ENCODE data around the gene LRRC45. TPM values are rescaled to one million over a fixed set of nuclear protein-coding genes. Genes with fewer than 3 reads are reported as not detected.

Gene LRRC45
- total RNA-seq = 15.0 TPM

DNA sequence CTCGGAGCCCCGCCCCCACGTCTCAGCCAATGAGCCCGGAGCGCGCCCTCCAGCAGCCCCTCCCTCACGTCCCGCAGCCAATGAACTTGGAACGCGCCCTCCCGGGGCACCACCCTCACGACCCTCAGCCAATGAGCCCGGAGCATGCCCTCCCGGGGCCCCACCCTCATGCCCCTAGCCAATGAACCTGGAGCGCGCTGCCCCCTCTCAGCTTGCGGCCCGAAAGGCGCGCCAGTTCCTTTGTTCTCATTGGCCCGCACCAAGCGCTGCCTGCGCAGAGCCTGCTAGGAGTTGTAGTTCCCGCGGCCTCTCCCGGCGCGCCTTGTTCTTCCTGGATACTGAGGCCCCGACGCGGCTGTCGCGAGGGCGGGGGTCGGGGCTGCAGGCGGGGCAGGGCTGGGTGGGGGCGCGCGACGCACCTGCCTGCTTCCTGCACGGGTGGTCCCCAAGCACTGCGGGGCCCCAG, at the start of gene LRRC45:
Gene LRRC45 (plus strand): TSS at position 325 of the 466 bp plus-strand sequence. CDS start 339 bp downstream, outside the sequence.

DNA sequence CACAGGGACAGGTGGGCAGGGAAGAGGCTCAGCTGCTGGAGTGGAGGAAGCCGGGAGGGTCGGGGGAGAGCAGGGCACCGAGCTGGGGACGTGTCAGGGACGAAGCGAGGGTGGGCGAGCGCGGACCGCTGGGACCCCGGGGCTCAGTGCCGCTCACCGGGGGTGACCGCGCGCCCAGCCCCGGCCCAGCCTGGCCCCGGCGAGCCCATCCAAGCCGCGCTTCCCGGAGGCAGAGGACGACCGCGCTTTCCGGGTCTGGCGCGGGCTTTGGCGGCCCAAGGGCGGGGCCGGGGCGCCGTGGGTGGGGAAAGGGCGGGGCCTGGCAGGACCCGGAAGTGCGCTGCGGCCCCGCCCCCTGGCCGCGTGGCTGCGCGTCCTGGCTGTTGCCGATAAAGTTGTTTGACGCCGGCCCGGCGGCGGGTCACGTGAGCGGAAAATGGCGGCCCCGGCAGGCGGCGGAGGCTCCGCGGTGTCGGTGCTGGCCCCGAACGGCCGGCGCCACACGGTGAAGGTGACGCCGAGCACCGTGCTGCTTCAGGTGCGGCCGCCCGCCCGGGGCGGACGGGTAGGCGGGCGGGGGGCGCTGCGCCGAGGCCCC, 45.8 kb upstream of the LRRC45 start, which contains the start of gene ASPSCR1:
Gene ASPSCR1 (plus strand): TSS at position 419 of the 598 bp plus-strand sequence. CDS start 18 bp downstream, at position 437.

GRCh38 chr17:82022310-82022980, 660 bp upstream of the LRRC45 start, which contains the start of gene CENPX:
TSS of gene CENPX (minus strand) at chr17:82022878. CDS start at chr17:82022861, 17 bp downstream.

DNA sequence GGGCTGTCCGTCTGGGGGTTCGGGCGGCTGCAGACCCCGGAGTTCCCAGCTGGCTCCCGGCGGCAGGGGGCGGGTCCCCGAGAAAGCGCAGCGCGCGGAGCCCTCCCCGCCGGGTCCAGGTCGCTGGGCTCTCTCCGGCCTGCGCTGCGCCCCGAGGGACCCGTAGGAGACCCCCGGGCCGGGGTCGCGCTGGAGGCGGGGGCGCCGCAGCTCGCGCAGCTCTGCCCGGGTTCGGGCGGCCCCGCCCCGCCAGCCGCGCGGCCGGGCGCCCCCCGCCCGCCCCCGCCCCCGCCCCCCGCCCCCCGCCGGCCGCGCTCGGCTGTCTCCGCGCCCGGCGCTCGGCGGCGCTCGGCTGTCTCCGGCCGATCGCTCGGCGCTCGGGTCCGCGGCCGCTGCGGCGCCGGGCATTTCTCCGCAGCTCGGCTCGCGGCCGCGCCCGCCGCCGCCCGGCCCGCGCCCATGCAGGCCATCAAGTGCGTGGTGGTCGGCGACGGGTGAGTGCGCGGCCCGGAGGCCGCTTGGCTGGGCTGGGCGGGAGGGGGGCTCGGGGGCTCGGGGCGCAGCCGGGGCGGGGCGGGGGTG, 8.3 kb downstream of the LRRC45 start, which contains the start of gene RAC3:
Gene RAC3 (plus strand): TSS at position 376 of the 582 bp plus-strand sequence. CDS start 84 bp downstream, at position 460.

GRCh38 chr17:82037092-82037888, 14.2 kb downstream of the LRRC45 start, which contains the start of gene DCXR:
TSS of gene DCXR (minus strand) at chr17:82037697. CDS start at chr17:82037682, 15 bp downstream.

DNA sequence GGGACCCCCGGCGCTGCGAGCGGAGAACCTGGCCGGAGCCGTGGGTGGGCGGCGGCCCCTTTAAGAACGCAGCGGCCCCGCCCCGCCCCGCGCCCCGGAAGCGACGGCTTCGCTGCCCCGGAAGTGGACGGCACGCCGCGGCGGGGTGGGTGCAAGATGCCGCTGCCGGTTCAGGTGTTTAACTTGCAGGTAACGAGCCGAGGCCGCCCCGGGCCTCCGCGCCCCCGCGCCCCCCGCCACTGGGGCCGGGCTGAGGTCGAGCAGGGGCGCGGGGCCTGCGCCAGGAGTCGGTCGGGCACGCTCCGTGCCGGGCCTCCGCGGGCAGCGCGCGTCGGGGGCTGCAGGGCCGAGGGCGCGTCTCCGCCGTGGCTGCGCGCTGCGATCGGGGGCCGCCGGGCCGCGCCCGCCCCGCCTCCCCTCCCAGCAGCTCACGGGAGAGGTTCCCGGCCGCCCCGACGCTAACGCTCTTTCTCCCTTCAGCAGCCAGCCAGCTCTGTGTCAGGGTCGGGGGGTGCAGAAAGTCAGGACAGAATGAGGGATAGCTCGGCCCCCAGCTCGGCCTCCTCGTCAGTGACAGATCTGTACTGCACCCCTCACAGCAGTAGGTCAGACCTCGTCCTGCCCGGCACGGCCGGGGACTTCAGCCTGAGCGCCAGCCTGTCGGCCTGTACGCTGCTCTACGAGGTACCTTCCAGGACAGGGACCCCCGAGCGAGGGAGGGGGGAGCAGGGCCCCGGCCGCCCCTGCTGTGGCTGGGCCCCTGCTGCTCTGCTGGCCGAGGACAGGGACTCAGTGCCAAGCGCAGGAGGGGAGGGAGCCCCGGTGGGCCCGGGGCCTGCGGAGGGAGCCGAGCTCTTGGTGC, 28.9 kb downstream of the LRRC45 start, which contains the start of the genes GPS1 and RFNG:
Gene GPS1 (plus strand): TSS at position 123 of the 862 bp plus-strand sequence. CDS start 34 bp downstream, at position 157.
Gene RFNG (minus strand): TSS at position 36 of the 862 bp plus-strand sequence. CDS start 45 bp downstream, outside the sequence.

DNA sequence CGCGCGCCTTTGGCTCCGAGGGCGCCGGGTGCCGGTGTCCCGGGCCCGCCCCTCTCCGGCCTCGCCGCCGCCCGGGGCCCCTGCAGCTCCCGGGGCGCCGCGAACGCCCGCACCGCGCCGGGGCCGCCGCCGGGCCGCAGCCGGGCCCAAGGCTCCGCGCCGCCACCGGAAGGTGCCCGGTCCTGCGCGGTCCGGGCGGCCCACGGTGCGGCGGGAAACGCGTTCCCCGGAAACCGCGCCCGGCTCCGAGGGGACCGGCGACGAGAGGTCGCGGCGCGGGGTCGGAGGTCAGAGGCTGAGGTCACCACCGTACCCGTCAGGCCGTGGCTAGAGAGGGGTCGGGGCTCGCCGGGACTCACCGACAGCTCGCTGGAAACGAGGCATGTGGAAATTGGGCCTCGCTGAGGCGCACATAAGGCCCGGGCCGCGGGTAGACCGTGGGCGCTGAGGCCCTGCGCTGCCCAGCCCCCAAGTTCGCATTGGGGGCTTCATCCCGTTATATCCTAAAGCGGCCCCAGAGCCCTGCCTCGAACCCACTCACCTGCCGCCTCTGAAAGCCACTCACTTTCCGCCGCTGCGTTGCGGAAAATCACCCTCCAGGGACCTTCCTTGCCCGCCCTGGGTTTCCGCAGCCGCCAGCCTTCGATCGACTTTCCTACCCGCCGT, 42.7 kb downstream of the LRRC45 start, which contains the start of gene DUS1L:
Gene DUS1L (minus strand): TSS at position 167 of the 666 bp plus-strand sequence. CDS start 745 bp downstream, outside the sequence.

Other genes with a start within 250 kb of the LRRC45 start
- gene GCGR, start 219.2 kb upstream of the LRRC45 start, total RNA-seq = 0.27 TPM
- 76.1 TPM for gene MCRIP1, start 190.0 kb upstream of the LRRC45 start, total RNA-seq
- not detected for gene PPP1R27, start 188.3 kb upstream of the LRRC45 start, total RNA-seq
- gene P4HB, start 162.8 kb upstream of the LRRC45 start, total RNA-seq = 232 TPM
- 54.5 TPM for gene ARHGDIA, start 152.0 kb upstream of the LRRC45 start, total RNA-seq
- 77.1 TPM for gene ALYREF, start 131.7 kb upstream of the LRRC45 start, total RNA-seq
- gene ANAPC11, start 131.6 kb upstream of the LRRC45 start, total RNA-seq = 86.6 TPM
- 4.9 TPM for gene NPB, start 121.1 kb upstream of the LRRC45 start, total RNA-seq
- 16.2 TPM for gene PCYT2, start 111.9 kb upstream of the LRRC45 start, total RNA-seq
- 13.4 TPM for gene SIRT7, start 105.1 kb upstream of the LRRC45 start, total RNA-seq
- gene MAFG, start 95.6 kb upstream of the LRRC45 start, total RNA-seq = 17.0 TPM
- gene PYCR1, start 86.0 kb upstream of the LRRC45 start, total RNA-seq = 54.3 TPM
- 3.1 TPM for gene MYADML2, start 76.1 kb upstream of the LRRC45 start, total RNA-seq
- gene NOTUM, start 62.1 kb upstream of the LRRC45 start, total RNA-seq = 2.0 TPM
- 29.6 TPM for gene ASPSCR1, start 45.7 kb upstream of the LRRC45 start, total RNA-seq
- gene CENPX, start 427 bp upstream of the LRRC45 start, total RNA-seq = 20.3 TPM
- gene RAC3, start 8.4 kb downstream of the LRRC45 start, total RNA-seq = 17.8 TPM
- 39.0 TPM for gene DCXR, start 14.4 kb downstream of the LRRC45 start, total RNA-seq
- 43.2 TPM for gene RFNG, start 28.5 kb downstream of the LRRC45 start, total RNA-seq
- 120 TPM for gene GPS1, start 28.6 kb downstream of the LRRC45 start, total RNA-seq
- 60.2 TPM for gene DUS1L, start 42.5 kb downstream of the LRRC45 start, total RNA-seq
- 61.6 TPM for gene FASN, start 74.9 kb downstream of the LRRC45 start, total RNA-seq
- gene CCDC57, start 189.5 kb downstream of the LRRC45 start, total RNA-seq = 50.9 TPM
- gene SLC16A3, start 205.7 kb downstream of the LRRC45 start, total RNA-seq = 29.2 TPM